Suprapubic skin (tissue), 4 donors: Measurements from ENCODE around the gene GLIS2. TPM values are rescaled to one million over a fixed set of nuclear protein-coding genes. Genes with fewer than 3 reads are reported as not detected.

Source experiments
- DNase-seq, 2 donors: peaks; one replicate each; pipeline ENCODE4 v3.0.0-alpha.2; 2019; ENCODE audit warnings: low spot score in 2 of 2
- H3K27ac ChIP-seq: fragments of 200-600 bp; sonication (generic); one replicate; pipeline ENCODE4 v1.5.1; 2019
- H3K27me3 ChIP-seq: fragments of 200-600 bp; sonication (generic); one replicate; pipeline ENCODE4 v1.5.1; 2019
- H3K36me3 ChIP-seq: fragments of 200-600 bp; sonication (generic); one replicate; pipeline ENCODE4 v1.5.1; 2019
- H3K4me1 ChIP-seq: fragments of 200-600 bp; sonication (generic); one replicate; pipeline ENCODE4 v1.5.1; 2019
- H3K4me3 ChIP-seq: fragments of 200-600 bp; sonication (generic); one replicate; pipeline ENCODE4 v1.5.1; 2019; ENCODE audit warnings: mild to moderate bottlenecking
- H3K9me3 ChIP-seq: fragments of 200-600 bp; sonication (generic); one replicate; pipeline ENCODE4 v1.5.1; 2019
- CTCF ChIP-seq, 2 donors: fragments of 200-600 bp in 1 of 2; fragments of 450-650 bp in 1 of 2; sonication (generic) in 1 of 2; IDR thresholded peaks; one replicate each; pipeline ENCODE4 v1.5.1; 2016 to 2019; ENCODE audit warnings: antibody characterized with exemption in 2 of 2, mild to moderate bottlenecking in 1 of 2, moderate library complexity in 1 of 2
- EP300 ChIP-seq: sonication (generic); formaldehyde crosslinking; IDR thresholded peaks from one replicate; pipeline ENCODE4 v1.6.1; 2017; ENCODE audit warnings: antibody characterized with exemption
- POLR2A ChIP-seq, 2 donors: fragments of 450-650 bp; IDR thresholded peaks; one replicate each; pipeline ENCODE4 v1.6.1; 2017; ENCODE audit warnings: antibody characterized with exemption in 2 of 2, mild to moderate bottlenecking in 2 of 2, moderate library complexity in 2 of 2
- POLR2AphosphoS5 ChIP-seq, 3 donors: sonication (generic); formaldehyde crosslinking; IDR thresholded peaks; one replicate each; pipeline ENCODE4 v1.6.1; 2017; ENCODE audit warnings: antibody characterized with exemption in 3 of 3
- WGBS: methylation state at CpG from one replicate; pipeline ENCODE4 v1.1.5; 2018; 5-methylcytosine and 5-hydroxymethylcytosine counted together
- total RNA-seq, 4 donors: library from RNA; depleted of rRNA; stranded (reverse); fragments of >200 nt; gene quantifications; one replicate each; pipeline ENCODE4 v1.1.0, GENCODE V29; 2016

GLIS2 gene
- total RNA-seq, 4 donors from 2014 or later: 1.1 to 3.1 (median 2.3) TPM

GRCh38 chr16:4303973-4304372 is 11.9 kb upstream of the GLIS2 start:
- no peak for DNase-seq
- WGBS: 53% methylated on average over 13 of the region's 13 CpGs

GRCh38 chr16:4306470-4307214 is 9.2 kb upstream of the GLIS2 start:
- 65% methylated on average over 12 of the region's 16 CpGs for WGBS

More at GRCh38 chr16:4303973-4304372, 11.9 kb upstream of the GLIS2 start:
- peaks cover 27% of the 10 kb centered on the region for H3K4me1 ChIP-seq
- no peak for TF ChIP-seq EP300
- TF ChIP-seq POLR2AphosphoS5 (IDR thresholded peaks at IDR 0.05): no peak
- no peak for TF ChIP-seq CTCF (IDR thresholded peaks at IDR 0.05)
- no peak for TF ChIP-seq POLR2A (IDR thresholded peaks at IDR 0.05)
- no peaks in the 10 kb centered on the region for H3K36me3 ChIP-seq
- H3K27me3 ChIP-seq: no peaks in the 10 kb centered on the region
- no peaks in the 10 kb centered on the region for H3K9me3 ChIP-seq
- no peak overlapping the region for H3K27ac ChIP-seq
- no peak overlapping the region for H3K4me3 ChIP-seq

GRCh38 chr16:4307215-4308037 is 8.4 kb upstream of the GLIS2 start:
- Histone ChIP-seq H3K4me1 (peaks cover 26% of the 10 kb centered on the region), H3K9me3 (no peaks in the 10 kb centered on the region), H3K27ac (peak overlapping the region; percentile 46), H3K4me3 (peak overlapping the region; percentile 51), H3K36me3 (no peaks in the 10 kb centered on the region), H3K27me3 (no peaks in the 10 kb centered on the region)
- no peak for TF ChIP-seq EP300
- TF ChIP-seq POLR2AphosphoS5 (IDR thresholded peaks at IDR 0.05): peak in 1 of 3 donors; percentile 59
- peak in 1 of 2 donors; percentile 22 for TF ChIP-seq POLR2A (IDR thresholded peaks at IDR 0.05)
- WGBS: 25% methylated on average over 17 of the region's 68 CpGs
- DNase-seq: peak; percentile 91 to 95

More at GRCh38 chr16:4306470-4307214, 9.2 kb upstream of the GLIS2 start:
- TF ChIP-seq POLR2A (IDR thresholded peaks at IDR 0.05) (no peak), CTCF (IDR thresholded peaks at IDR 0.05) (no peak), POLR2AphosphoS5 (IDR thresholded peaks at IDR 0.05) (no peak), EP300 (no peak)
- H3K27me3 ChIP-seq: no peaks in the 10 kb centered on the region
- no peak for DNase-seq
- H3K27ac ChIP-seq: peak overlapping the region; percentile 46
- peaks cover 26% of the 10 kb centered on the region for H3K4me1 ChIP-seq
- H3K4me3 ChIP-seq: peak overlapping the region; percentile 51
- H3K9me3 ChIP-seq: no peaks in the 10 kb centered on the region
- no peaks in the 10 kb centered on the region for H3K36me3 ChIP-seq

GRCh38 chr16:4309102-4309832 is 6.6 kb upstream of the GLIS2 start:
- Histone ChIP-seq H3K36me3 (no peaks in the 10 kb centered on the region), H3K4me3 (no peak overlapping the region), H3K27me3 (no peaks in the 10 kb centered on the region), H3K27ac (no peak overlapping the region), H3K4me1 (peaks cover 22% of the 10 kb centered on the region), H3K9me3 (no peaks in the 10 kb centered on the region)
- no peak for DNase-seq
- TF ChIP-seq CTCF (IDR thresholded peaks at IDR 0.05) (no peak), POLR2A (IDR thresholded peaks at IDR 0.05) (no peak), POLR2AphosphoS5 (IDR thresholded peaks at IDR 0.05) (no peak), EP300 (no peak)
- WGBS: 57% methylated on average over 13 of the region's 14 CpGs

- DNase-seq: no peak
- Histone ChIP-seq H3K4me1 (peaks cover 27% of the 10 kb centered on the region), H3K36me3 (no peaks in the 10 kb centered on the region), H3K27me3 (no peaks in the 10 kb centered on the region), H3K27ac (no peak overlapping the region), H3K4me3 (no peak overlapping the region), H3K9me3 (no peaks in the 10 kb centered on the region)
- 28% methylated on average over 11 of the region's 11 CpGs for WGBS
- peak in 1 of 2 donors; percentile 34 for TF ChIP-seq CTCF (IDR thresholded peaks at IDR 0.05)
- TF ChIP-seq EP300: no peak
- TF ChIP-seq POLR2A (IDR thresholded peaks at IDR 0.05): no peak
- no peak for TF ChIP-seq POLR2AphosphoS5 (IDR thresholded peaks at IDR 0.05)
Measured at GRCh38 chr16:4309833-4310266, 6.0 kb upstream of the GLIS2 start.
